Measurements from ENCODE around the gene FST. TPM values are rescaled to one million over a fixed set of nuclear protein-coding genes. Genes with fewer than 3 reads are reported as not detected.
A peak's percentile ranks its signal among the peaks of the same experiment; 100 is the strongest.

Gene FST
- total RNA-seq, 6 experiments from 2014 or later: 14.2 to 92.1 (median 82.2) TPM

DNA sequence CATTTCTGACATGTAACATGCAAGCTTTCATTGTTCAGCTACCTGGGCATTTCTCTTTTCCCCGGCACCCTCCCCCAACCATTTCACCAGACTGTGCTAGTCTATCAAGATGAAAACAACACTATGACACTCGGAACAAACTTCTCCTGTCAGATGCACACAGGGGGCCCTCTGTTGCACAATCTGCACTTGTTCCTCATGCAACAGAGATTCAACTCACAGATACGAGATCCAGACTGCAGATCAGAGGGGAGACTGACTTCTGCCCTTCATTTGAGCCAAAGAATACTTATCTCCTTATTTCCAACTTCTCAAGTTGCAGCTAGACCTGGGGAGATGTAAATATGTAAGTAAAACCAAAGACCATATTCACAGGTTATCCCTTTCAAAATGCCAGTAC is 15.7 kb upstream of the FST start:
- Mint-ChIP-seq H3K4me3 (no peak overlapping the region), H3K27me3 (ENCODE audit: insufficient read depth) (no peaks in the 10 kb centered on the region), H3K9me3 (no peaks in the 10 kb centered on the region), H3K27ac (no peak overlapping the region), H3K36me3 (ENCODE audit: low read depth) (no peaks in the 10 kb centered on the region), H3K4me1 (ENCODE audit: low read depth) (peaks cover 8% of the 10 kb centered on the region)
- TF ChIP-seq, protein P1, sequence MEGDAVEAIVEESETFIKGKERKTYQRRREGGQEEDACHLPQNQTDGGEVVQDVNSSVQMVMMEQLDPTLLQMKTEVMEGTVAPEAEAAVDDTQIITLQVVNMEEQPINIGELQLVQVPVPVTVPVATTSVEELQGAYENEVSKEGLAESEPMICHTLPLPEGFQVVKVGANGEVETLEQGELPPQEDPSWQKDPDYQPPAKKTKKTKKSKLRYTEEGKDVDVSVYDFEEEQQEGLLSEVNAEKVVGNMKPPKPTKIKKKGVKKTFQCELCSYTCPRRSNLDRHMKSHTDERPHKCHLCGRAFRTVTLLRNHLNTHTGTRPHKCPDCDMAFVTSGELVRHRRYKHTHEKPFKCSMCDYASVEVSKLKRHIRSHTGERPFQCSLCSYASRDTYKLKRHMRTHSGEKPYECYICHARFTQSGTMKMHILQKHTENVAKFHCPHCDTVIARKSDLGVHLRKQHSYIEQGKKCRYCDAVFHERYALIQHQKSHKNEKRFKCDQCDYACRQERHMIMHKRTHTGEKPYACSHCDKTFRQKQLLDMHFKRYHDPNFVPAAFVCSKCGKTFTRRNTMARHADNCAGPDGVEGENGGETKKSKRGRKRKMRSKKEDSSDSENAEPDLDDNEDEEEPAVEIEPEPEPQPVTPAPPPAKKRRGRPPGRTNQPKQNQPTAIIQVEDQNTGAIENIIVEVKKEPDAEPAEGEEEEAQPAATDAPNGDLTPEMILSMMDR (IDR thresholded peaks at IDR 0.05): no peak
- DNase-seq: no peak

DNA sequence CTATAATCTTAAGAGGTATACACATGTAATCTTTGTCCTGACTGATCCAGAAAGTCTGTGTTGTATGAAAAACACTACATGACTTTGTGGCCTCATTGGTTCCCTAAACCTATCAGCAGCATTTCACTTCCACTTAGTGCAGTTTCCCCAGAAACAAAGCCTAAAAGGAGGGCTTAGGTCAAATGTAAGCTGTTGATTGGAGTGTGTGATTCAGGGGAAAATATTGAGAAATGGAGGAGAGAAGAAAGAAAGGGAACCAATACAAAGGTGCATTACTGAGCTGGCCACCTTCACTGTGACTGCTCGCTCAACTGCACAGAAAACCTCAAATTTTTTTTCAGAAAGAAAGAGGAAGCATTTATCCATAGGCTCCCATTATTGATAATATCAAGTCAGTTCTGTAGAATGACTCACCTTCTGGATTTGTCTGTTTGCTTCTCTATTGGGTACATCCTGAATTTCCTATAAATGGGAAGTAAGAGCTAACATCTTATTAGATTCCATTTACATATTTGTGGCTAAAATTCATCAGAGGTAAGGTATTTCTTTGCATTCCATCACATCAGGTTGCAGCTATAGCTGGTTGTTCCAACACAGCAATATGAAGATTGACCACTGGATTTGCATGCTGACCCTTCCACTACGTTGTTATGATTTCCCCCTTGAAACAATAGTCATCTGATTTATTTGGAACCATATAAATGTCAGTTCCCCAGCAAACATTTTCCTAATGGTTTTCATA is 10.3 kb upstream of the FST start:
- TF ChIP-seq, protein P1 (IDR thresholded peaks at IDR 0.05): no peak
- Mint-ChIP-seq H3K27me3 (ENCODE audit: insufficient read depth) (no peaks in the 10 kb centered on the region; the same call in 1 of the 2 replicates), H3K9me3 (no peaks in the 10 kb centered on the region), H3K36me3 (ENCODE audit: low read depth) (no peaks in the 10 kb centered on the region), H3K4me1 (ENCODE audit: low read depth) (peaks cover 37% of the 10 kb centered on the region), H3K27ac (peak overlapping the region; percentile 9; the same call in 1 of the 2 replicates), H3K4me3 (peak overlapping the region; percentile 18; the same call in 1 of the 2 replicates)
- peak; percentile 13 for DNase-seq

DNA sequence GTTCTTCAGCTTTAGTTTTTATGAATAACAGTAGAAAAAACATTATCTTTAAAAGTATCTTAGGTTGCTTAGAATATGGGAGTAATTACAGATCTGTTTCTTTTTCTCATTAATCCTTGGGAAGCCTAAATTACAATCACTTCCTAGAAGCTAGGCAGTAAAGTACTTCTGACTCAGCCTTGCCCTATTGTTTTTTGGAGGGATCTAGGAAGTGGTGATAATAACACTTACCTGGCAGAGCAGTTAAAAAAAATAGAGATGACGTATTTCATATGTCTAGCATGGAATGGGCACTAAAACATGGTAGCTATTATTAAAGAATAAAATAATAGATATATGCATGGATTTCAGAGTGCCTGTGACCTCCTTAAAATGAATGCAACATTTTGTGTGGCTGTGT is 8.2 kb upstream of the FST start:
- Mint-ChIP-seq H3K4me1 (ENCODE audit: low read depth) (peaks cover 37% of the 10 kb centered on the region), H3K4me3 (no peak overlapping the region), H3K36me3 (ENCODE audit: low read depth) (no peaks in the 10 kb centered on the region), H3K27ac (no peak overlapping the region), H3K9me3 (no peaks in the 10 kb centered on the region), H3K27me3 (ENCODE audit: insufficient read depth) (no peaks in the 10 kb centered on the region; the same call in 1 of the 2 replicates)
- TF ChIP-seq, protein P1 (IDR thresholded peaks at IDR 0.05): no peak
- no peak for DNase-seq

DNA sequence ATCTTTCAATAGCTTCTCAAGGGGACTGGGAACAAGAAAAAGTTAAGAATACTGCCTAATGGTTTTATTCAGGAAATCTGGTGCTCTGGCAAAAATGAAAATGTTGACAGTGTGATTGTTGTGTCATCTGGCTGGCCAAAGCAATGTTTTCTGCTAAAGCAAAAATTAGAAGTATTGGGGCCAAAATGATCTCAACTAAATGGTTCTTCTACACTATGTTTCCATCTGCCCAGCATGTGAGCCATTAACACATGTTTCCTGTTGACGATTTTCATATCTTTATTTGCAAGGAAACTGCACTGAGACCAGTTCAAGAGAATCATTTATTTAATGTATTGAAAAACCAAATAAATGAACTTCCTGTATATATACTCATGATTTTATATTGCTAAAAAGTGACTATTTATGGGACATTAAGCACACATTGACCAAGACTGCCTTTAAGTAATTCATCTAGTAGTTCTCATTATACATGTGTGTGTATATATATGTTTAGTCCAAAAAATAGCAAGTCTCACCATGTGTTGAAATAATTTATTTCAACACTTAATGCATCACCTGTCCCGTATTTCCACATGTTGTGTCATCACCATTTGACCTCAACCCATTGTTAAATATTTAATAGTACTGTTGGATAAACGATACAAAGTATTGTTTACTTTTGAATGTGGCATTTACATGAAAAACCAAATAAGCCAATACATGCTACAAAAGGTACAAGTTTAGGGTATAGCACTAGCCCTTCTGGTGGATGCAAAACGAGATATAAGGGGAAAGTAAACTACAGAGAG is 7.5 kb upstream of the FST start:
- Mint-ChIP-seq H3K27ac (no peak overlapping the region), H3K4me1 (ENCODE audit: low read depth) (peaks cover 37% of the 10 kb centered on the region), H3K36me3 (ENCODE audit: low read depth) (no peaks in the 10 kb centered on the region), H3K9me3 (no peaks in the 10 kb centered on the region), H3K4me3 (no peak overlapping the region), H3K27me3 (ENCODE audit: insufficient read depth) (no peaks in the 10 kb centered on the region; the same call in 1 of the 2 replicates)
- TF ChIP-seq, protein P1 (IDR thresholded peaks at IDR 0.05): no peak
- DNase-seq: no peak

DNA sequence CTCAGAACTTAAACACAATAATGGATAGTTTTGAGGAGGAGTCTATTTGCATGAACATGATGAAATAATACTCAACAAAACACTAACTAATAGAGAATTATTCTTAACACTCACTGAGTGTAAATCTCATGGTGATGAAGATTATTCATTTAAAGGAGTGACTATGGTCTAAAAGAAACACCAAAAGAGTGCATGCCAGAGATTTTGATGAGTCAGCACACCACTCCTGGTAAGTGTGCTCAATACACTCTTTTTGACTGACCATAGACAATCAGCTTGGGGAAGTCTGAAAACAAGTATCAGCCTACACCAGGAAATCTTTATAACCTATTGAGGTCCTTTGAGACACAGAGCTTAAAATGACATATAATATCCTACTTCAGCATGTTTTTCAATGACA is 6.8 kb upstream of the FST start:
- Mint-ChIP-seq H3K4me3 (no peak overlapping the region), H3K4me1 (ENCODE audit: low read depth) (peaks cover 43% of the 10 kb centered on the region), H3K9me3 (no peaks in the 10 kb centered on the region), H3K36me3 (ENCODE audit: low read depth) (no peaks in the 10 kb centered on the region), H3K27me3 (ENCODE audit: insufficient read depth) (peaks cover 2% of the 10 kb centered on the region; the same call in 1 of the 2 replicates), H3K27ac (no peak overlapping the region)
- TF ChIP-seq, protein P1 (IDR thresholded peaks at IDR 0.05): no peak
- DNase-seq: no peak

Measured in HFFc6 (cell line).